GM23338 (cell line): ENCODE measurements around the gene FAM227B. TPM values are rescaled to one million over a fixed set of nuclear protein-coding genes. Genes with fewer than 3 reads are reported as not detected.

ENCODE experiments used
- ATAC-seq: fragments of 200-7000 bp; cut with Tn5 transposase; 3 replicates; pipeline ENCODE4 v1.9.1; 2020
- DNase-seq: peaks from one replicate; pipeline ENCODE4 v3.0.0-alpha.2; 2015; ENCODE audit warnings: low spot score
- H2AFZ ChIP-seq: fragments of 200-600 bp; sonication (generic); 2 replicates; pipeline ENCODE4 v1.8.0; 2016; ENCODE audit warnings: antibody characterized with exemption, mild to moderate bottlenecking, moderate library complexity
- H3F3A ChIP-seq: fragments of 200-600 bp; sonication (generic); replicated peaks from 2 replicates; pipeline ENCODE4 v1.8.0; 2017; ENCODE audit warnings: antibody characterized with exemption, mixed run types, low read depth
- H3K27ac ChIP-seq: fragments of 200-600 bp; sonication (generic); 2 replicates; pipeline ENCODE4 v1.6.1; 2016; ENCODE audit warnings: low read depth
- H3K27me3 ChIP-seq: fragments of 200-600 bp; sonication (generic); 2 replicates; pipeline ENCODE4 v1.8.0; 2016; ENCODE audit warnings: mild to moderate bottlenecking, mixed run types, moderate library complexity; ENCODE audit not compliant: insufficient read depth
- H3K36me3 ChIP-seq: fragments of 200-600 bp; sonication (generic); 2 replicates; pipeline ENCODE4 v1.8.0; 2016; ENCODE audit warnings: mild to moderate bottlenecking; ENCODE audit not compliant: insufficient read depth
- H3K4me1 ChIP-seq: fragments of 200-600 bp; sonication (generic); 2 replicates; pipeline ENCODE4 v1.8.0; 2016; ENCODE audit warnings: mild to moderate bottlenecking, moderate library complexity; ENCODE audit not compliant: insufficient read depth
- H3K4me2 ChIP-seq: fragments of 200-600 bp; sonication (generic); 2 replicates; pipeline ENCODE4 v1.7.1; 2017; ENCODE audit warnings: mixed run types
- H3K4me3 ChIP-seq: fragments of 200-600 bp; sonication (generic); 2 replicates; pipeline ENCODE4 v1.6.1; 2016; ENCODE audit warnings: mixed run types
- H3K79me2 ChIP-seq: fragments of 200-600 bp; sonication (generic); replicated peaks from 2 replicates; pipeline ENCODE4 v1.8.0; 2017; ENCODE audit warnings: mild to moderate bottlenecking; ENCODE audit not compliant: insufficient read depth
- H3K9me2 ChIP-seq: fragments of 200-600 bp; sonication (generic); 2 replicates; pipeline ENCODE4 v1.8.0; 2017; ENCODE audit not compliant: insufficient read depth
- H4K20me1 ChIP-seq: fragments of 200-600 bp; sonication (generic); replicated peaks from 2 replicates; pipeline ENCODE4 v1.8.0; 2017; ENCODE audit warnings: mild to moderate bottlenecking; ENCODE audit not compliant: insufficient read depth
- H3K27ac Mint-ChIP-seq: 2 replicates; pipeline ENCODE4 v1.8.0; 2020; ENCODE audit warnings: inconsistent platforms, mild to moderate bottlenecking, moderate library complexity, mixed read lengths
- H3K27me3 Mint-ChIP-seq: 3 replicates; pipeline ENCODE4 v1.8.0; 2022; ENCODE audit warnings: low read depth, mild to moderate bottlenecking, moderate library complexity, mixed read lengths, inconsistent platforms; ENCODE audit not compliant: insufficient read depth, poor library complexity
- H3K36me3 Mint-ChIP-seq: 3 replicates; pipeline ENCODE4 v1.8.0; 2021; ENCODE audit warnings: low read depth, mild to moderate bottlenecking, inconsistent platforms, moderate library complexity, mixed read lengths
- H3K4me1 Mint-ChIP-seq: 3 replicates; pipeline ENCODE4 v1.8.0; 2020; ENCODE audit warnings: mild to moderate bottlenecking, inconsistent platforms, mixed read lengths
- H3K4me3 Mint-ChIP-seq: 3 replicates; pipeline ENCODE4 v1.8.0; 2021; ENCODE audit warnings: moderate library complexity, mild to moderate bottlenecking, inconsistent platforms, mixed read lengths
- H3K9me3 Mint-ChIP-seq: 3 replicates; pipeline ENCODE4 v1.8.0; 2020; ENCODE audit warnings: moderate library complexity, mild to moderate bottlenecking, inconsistent platforms, mixed read lengths
- ETS1 ChIP-seq: IDR thresholded peaks from 2 replicates; pipeline ENCODE4 v1.6.1; 2016; ENCODE audit warnings: antibody characterized with exemption
- EZH2phosphoT487 ChIP-seq: fragments of 200-600 bp; sonication (generic); IDR thresholded peaks from one replicate; pipeline ENCODE4 v1.8.1; 2018; ENCODE audit warnings: antibody characterized with exemption; ENCODE audit not compliant: unreplicated experiment
- REST ChIP-seq: IDR thresholded peaks from one replicate; pipeline ENCODE4 v1.6.1; 2018; ENCODE audit warnings: antibody characterized with exemption; ENCODE audit not compliant: unreplicated experiment
- ZNF462 ChIP-seq: fragments of 250-450 bp; sonication (Bioruptor Pico); IDR thresholded peaks from 2 replicates; pipeline ENCODE4 v1.5.0; 2020; ENCODE audit warnings: mild to moderate bottlenecking, moderate library complexity
- polyA plus RNA-seq: library from polyadenylated mRNA; unstranded; fragments of >200 nt; fragmentation: Nextera tagmentation; extraction: Ambion mirVana; gene quantifications from 2 replicates; pipeline ENCODE4 v1.2.1, GENCODE V29; 2016
- total RNA-seq: library from RNA; depleted of rRNA; stranded (reverse); fragments of >200 nt; shearing (Covaris generic); gene quantifications from 2 replicates; pipeline ENCODE4 v1.2.3, GENCODE V29; 2014

The FAM227B gene
- total and polyA plus RNA-seq, 2 experiments from 2014 or later = 2.6 to 10.2 TPM

- Histone ChIP-seq H3K27me3 (no peaks in the 10 kb centered on the region), H2AFZ (no peak overlapping the region), H3F3A (no peaks in the 10 kb centered on the region), H3K79me2 (no peaks in the 10 kb centered on the region), H3K4me2 (no peak overlapping the region), H3K4me1 (peaks cover 19% of the 10 kb centered on the region), H3K9me2 (no peaks in the 10 kb centered on the region), H3K36me3 (no peaks in the 10 kb centered on the region), H4K20me1 (no peaks in the 10 kb centered on the region), H3K27ac (no peak overlapping the region), H3K4me3 (no peak overlapping the region)
- ATAC-seq (no peak), DNase-seq (no peak)
- Mint-ChIP-seq H3K27me3 (no peaks in the 10 kb centered on the region), H3K4me1 (no peaks in the 10 kb centered on the region), H3K4me3 (no peak overlapping the region), H3K27ac (no peak overlapping the region; the same call in 1 of the 2 replicates), H3K36me3 (no peaks in the 10 kb centered on the region), H3K9me3 (no peaks in the 10 kb centered on the region)
- no peak for TF ChIP-seq EZH2phosphoT487
- no peak for TF ChIP-seq REST
- no peak for TF ChIP-seq ETS1
- TF ChIP-seq ZNF462 = no peak
These were observed 193.2 kb downstream of the FAM227B start for GRCh38 chr15:49427372-49427771.
